HCT116 (cell line): ENCODE measurements around the gene SEMA6A.

Experiments
- CTCF ChIP-seq, 3 experiments: fragments of 200-600 bp in 1 of 3; sonication (generic) in 1 of 3; IDR thresholded peaks in 2 of 3; conservative IDR thresholded peaks in 1 of 3; 2 replicates each; pipeline ENCODE4 v1.5.1; 2012 to 2017; ENCODE audit warnings: low read depth in 2 of 3, low read length in 2 of 3, antibody characterized with exemption in 1 of 3, borderline replicate concordance in 1 of 3, control low read depth in 1 of 3, mild to moderate bottlenecking in 1 of 3, mixed read lengths in 1 of 3, mixed run types in 1 of 3, moderate library complexity in 1 of 3; ENCODE audit not compliant: insufficient read depth in 1 of 3
- ELF1 ChIP-seq: IDR thresholded peaks from 2 replicates; pipeline ENCODE4 v1.6.1; 2012; ENCODE audit warnings: low read depth, borderline replicate concordance
- EZH2 ChIP-seq: fragments of 200-600 bp; sonication (generic); IDR thresholded peaks from 2 replicates; pipeline ENCODE4 v1.6.1; 2017; ENCODE audit warnings: antibody characterized with exemption, mixed run types
- POLR2A ChIP-seq: IDR thresholded peaks from 2 replicates; pipeline ENCODE4 v1.7.0; 2011; ENCODE audit warnings: borderline replicate concordance; ENCODE audit not compliant: insufficient read depth, insufficient read length; ENCODE audit errors: extremely low read depth
- SIN3A ChIP-seq: IDR thresholded peaks from 2 replicates; pipeline ENCODE4 v1.6.1; 2012; ENCODE audit warnings: low read depth
- TCF7L2 ChIP-seq: IDR thresholded peaks from 2 replicates; pipeline ENCODE4 v1.7.0; 2011; ENCODE audit warnings: borderline replicate concordance, inconsistent platforms; ENCODE audit not compliant: insufficient read depth, insufficient read length; ENCODE audit errors: extremely low read depth

GRCh38 chr5:116612431-116612830, 37.8 kb upstream of the SEMA6A start:
- TF ChIP-seq EZH2 (no peak), TCF7L2 (no peak), POLR2A (no peak), SIN3A (no peak), ELF1 (no peak), CTCF (IDR thresholded peaks at IDR 0.05 in 2 of 3, conservative IDR thresholded peaks at IDR 0.05 in 1 of 3; ENCODE audit: borderline replicate concordance in 1 of 3, insufficient read depth in 1 of 3, low read depth in 2 of 3, low read length in 2 of 3) (no peak)
